HG03196 (cell line): ENCODE data around the gene NOTCH3.
A peak's percentile ranks its signal among the peaks of the same experiment; 100 is the strongest.

ENCODE experiments used
- ATAC-seq: cut with Tn5 transposase; IDR thresholded peaks from one replicate; pipeline ENCODE4 v1.9.1; 2021; ENCODE audit not compliant: unreplicated experiment

The NOTCH3 gene

DNA sequence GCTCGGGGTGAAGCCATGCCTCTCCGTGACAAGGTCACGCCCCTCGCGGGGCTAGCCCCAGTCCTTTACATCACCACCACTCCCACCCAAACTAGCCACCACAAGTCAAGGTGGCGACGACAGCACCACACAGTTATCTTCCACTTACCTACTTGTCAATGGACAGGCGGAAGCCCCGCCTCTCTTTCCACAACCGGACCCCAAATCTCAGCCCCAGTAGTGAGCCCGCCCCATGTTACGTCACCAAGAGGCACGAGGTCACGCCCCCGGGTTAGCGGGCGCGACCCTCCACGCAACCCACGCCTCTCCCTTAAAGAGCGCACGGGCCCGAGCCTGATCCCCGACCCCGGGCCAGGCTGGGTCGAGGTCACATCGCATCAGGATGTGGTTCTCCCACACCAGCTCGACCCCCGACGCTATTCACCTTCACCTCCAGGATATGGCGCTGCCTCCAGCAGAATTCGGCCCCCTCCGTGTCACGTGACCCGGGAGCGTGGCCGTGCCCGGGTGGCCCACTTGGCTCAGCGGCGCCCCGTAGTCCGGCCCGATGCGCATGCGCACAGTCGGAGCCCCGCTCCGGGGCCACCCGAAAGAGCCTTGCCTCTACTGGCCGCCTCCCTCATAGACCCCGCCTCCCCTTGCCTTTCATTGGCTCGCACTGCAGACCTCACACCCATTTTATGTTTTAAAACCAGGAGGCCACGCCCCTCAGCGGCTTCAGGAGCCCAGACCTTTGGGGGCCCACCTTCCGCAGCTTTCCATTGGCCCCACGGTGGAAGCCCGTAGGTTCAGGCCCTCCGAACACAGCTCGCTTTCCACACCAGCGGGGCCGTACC, 75.3 kb downstream of the NOTCH3 start:
- ATAC-seq, result peak; percentile 84

DNA sequence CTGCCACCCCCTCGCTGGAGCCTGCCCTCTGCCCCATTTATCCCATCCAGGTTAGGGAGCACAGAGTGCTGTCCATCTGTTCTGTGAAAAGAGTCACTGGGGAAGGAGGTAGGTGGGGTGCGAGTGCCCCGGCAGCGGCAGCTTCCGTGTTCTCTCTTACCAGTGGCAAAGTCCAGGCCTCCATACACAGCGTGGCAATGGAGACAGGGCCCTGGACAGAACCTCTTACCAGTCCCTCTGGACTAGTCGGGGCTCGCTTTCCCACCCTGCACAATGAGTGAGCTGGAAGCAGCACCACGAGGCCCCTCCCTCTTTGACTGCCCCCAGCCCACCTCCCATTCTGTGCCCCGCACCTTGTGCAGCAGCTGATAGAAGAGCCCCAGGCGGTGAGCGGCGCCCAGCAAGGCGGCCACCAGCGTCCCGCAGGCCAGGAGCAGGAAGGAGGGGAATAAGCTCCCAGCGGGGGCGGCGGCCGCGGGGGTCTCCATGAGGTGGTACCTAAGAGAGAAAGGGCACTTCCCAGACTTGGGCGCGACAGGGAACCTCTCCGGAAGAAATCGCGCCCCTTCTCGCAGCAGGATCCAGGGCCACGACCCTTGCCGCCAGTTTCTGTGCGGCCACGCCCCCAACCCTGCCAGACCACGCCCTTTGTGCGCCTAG, 76.1 kb downstream of the NOTCH3 start:
- ATAC-seq, result peak; percentile 3

DNA sequence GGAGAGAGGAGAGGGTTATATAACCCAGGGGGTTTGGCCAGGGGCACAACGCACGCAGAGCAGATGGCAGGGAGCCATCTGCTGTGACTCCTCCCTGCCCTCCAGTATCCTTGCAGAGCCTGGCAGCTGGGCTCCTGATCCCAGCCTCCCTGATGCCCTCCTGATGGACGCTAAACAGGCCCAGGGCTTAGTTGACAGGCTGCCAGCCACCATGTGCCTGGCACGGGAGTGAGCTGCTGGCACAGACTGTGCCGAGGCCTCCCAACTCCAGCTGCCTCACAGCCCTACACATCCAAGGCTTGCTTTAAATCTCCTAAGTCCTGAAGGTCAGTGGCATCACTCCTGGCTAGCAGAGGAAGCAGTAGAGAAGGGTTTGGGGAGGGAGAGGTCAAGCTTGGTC, 76.9 kb downstream of the NOTCH3 start:
- ATAC-seq, result no peak

DNA sequence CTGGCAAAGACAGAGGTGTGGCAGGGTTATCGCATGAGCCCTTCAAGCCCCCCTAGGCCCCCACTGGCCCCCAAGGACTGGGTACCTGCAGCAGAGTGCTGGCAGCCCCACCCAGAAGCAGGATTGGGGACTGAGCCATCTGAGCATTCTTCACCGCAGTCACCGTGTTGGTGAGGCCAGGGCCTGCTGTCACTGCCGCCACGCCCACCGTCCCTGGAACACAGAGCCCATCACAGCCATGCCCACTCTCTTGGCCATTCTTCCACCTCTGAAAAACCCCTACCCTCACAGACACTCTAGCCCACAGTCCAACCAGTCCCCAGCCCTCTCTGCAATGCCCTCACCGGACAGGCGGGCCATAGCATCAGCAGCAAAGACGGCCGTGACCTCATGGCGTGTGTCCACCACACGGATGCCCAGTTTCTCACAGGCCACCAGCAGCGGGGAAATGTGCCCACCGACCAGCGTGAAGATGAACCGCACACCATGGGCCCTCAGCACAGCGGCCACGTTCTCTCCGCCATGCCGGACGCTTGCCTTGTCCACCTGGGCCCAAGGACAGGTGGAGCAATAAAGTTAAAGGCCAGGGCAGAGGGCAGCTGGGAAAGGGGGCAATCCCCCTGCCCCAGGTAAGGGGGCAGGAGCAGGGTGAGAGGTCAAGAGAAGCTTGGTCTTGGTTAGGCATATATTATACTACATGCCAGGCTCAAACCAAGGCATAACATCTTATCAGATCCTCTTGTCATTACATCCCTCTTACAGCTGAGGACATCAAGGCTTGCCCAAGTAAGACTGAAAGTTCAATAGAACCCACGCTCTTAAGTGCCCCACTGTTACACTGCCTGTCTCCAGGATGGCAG, 77.5 kb downstream of the NOTCH3 start:
- no peak for ATAC-seq

DNA sequence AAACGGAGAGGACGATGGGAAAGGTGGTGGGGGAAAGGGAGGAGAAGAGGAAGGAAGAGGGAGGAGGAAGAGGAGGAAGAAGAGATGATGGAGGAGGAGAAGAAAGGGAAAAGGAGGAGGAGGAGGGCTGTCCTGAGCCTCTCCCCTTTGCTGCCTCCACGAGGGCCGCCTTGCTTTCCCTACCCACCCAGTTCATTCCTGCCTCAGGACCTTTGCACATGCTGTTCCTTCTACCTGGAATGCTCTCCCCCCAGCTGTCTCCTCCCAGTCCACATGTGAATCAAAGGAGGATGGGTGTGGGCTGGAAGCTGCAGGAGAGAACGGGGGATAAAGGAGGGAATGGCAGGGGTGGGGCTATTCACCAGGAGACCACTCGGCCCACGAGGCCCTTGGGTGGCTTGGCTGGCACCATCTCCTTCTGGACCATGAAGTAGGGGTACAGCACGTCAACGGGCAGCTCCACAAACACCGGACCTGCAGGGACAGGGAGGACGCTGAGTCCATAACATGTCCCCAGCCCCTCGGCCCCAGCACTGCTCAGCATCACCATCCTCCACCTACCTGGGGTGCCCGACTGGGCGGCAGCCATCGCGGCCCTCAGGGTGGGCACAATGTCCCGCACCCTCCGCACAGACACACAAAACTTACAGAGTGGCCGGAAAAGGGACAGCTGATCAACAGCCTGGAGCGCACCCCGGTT, 78.3 kb downstream of the NOTCH3 start:
- ATAC-seq, result no peak

- no peak for ATAC-seq
Measured at GRCh38 chr19:15120135-15121026, 80.4 kb downstream of the NOTCH3 start.

DNA sequence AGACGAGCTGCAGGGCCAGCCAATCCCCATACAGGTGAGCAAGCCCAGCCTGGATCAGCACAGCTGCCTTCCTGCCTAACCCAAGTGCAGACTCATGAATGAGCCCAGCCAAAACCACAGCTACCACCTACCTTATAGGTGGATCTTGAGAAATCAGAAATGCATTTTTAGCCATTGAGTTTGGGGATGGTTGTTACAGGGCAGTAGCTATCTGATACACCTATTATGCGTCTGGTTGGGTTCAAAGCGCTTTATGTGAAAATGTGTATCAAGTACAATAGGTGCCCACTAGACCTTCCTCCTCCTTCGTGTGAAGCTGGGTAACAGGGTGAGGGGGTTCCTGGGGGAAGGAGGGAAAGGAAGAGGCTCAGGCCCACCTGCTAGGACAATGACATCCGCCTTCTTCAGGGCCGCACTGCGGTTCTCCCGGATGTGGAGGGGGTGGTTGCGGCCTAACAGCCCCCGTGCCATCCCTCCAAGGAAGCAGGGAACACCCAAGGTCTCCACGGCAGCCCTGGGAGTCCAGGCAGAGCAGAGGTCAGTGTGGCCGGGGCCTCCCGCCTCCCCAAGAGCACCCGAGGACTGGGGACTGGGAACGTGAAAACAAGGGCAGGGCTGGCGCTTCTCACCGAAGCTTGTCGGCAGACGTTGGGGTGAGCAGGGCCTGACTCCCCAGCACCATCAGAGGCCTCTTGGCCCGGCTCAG, 81.9 kb downstream of the NOTCH3 start:
- no peak for ATAC-seq

GRCh38 chr19:15118248-15118647, 82.5 kb downstream of the NOTCH3 start:
- no peak for ATAC-seq

- no peak for ATAC-seq
Measured at GRCh38 chr19:15116856-15117255, 83.9 kb downstream of the NOTCH3 start.

GRCh38 chr19:15115762-15116615, 84.8 kb downstream of the NOTCH3 start:
- no peak for ATAC-seq

DNA sequence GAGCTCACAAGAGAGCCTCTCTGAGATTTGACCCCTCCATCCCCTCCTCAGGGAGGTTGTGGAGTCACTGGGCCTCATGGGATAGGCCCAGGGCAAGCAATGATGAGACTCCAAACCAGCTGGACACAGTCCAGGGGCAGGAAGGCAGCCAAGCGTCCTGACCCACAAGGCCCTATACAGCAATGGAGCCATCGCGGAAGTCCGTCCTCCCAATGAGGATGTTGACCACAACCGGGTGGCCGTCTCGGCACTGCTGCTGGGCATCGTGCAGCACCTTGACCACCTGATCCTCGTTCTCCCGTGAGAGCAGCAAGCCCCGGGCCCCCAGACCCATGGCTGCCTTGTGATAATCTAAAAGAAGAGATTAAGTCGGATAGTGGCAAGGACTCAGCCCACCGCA, 85.7 kb downstream of the NOTCH3 start:
- ATAC-seq, result no peak

DNA sequence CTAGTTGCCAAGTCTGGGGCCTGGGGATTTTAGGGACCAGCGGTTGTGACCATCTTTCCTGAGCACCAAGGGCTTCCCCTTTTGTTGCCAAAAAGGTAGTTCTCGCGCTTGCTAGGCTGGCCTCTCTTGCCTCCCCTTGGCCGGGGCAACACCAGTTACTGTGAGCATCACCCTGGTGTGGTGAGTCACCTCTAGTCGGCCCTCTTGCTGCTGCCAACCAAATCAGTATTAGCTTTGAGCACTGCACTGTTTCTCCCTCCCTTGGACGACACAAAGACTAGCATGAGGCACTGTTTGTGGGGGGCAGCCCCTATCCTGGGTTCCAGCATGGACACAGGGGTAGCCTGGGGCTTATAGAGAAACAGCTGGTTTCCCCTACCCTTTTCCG, 86.6 kb downstream of the NOTCH3 start:
- no peak for ATAC-seq

GRCh38 chr19:15113245-15114152, 87.3 kb downstream of the NOTCH3 start:
- no peak for ATAC-seq

GRCh38 chr19:15112385-15112784, 88.4 kb downstream of the NOTCH3 start:
- no peak for ATAC-seq

DNA sequence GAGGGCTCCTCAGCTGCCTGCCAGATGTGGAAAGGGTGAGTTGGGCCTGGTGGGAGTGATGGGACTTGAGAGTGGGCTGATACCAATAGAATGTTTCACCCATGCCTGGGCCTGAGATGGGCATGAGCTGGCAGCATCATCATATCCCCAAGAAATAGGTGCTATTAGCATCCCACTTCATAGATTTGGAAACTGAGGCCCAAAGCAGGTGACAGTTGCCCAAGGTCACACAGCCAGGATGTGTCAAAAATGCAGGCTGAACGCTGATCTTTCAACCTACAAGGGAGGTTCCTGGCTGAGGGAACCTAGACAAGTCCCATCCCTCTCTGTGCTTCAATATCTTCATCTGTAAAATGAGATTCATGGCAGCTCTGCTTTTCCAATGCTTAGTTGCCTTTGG, 89.0 kb downstream of the NOTCH3 start:
- ATAC-seq, result no peak

GRCh38 chr19:15110418-15110815, 90.4 kb downstream of the NOTCH3 start:
- ATAC-seq, result no peak

- ATAC-seq, result no peak
Measured at GRCh38 chr19:15109768-15110417, 90.9 kb downstream of the NOTCH3 start.
